A549 (cell line): ENCODE data around the gene CCDC159. TPM values are rescaled to one million over a fixed set of nuclear protein-coding genes. Genes with fewer than 3 reads are reported as not detected.

Experiments used
- ATAC-seq, 2 experiments: fragments of 200-7000 bp in 1 of 2; fragments of >200 bp in 1 of 2; cut with Nextera tagmentation in 1 of 2; cut with Tn5 transposase in 1 of 2; 3 replicates each; pipeline versions ENCODE4 v1.8.0 to v1.9.1; 2018 to 2020; ENCODE audit warnings: mild to moderate bottlenecking in 1 of 2, moderate library complexity in 1 of 2
- CTCF ChIA-PET: fragments of 300-600 bp; sonication (Branson Sonifier 250); formaldehyde crosslinking; extraction: SDS; loops from one replicate; lab custom pipeline; 2021; ENCODE audit warnings: antibody characterized with exemption, inconsistent platforms; lab: Yijun Ruan, JAX
- POLR2A ChIA-PET: fragments of 350-600 bp; formaldehyde crosslinking; extraction: SDS; loops from one replicate; lab custom pipeline; 2021; ENCODE audit warnings: antibody characterized with exemption, inconsistent platforms; lab: Yijun Ruan, JAX
- DNase-seq, 2 experiments: peaks; one replicate each; pipeline versions ENCODE4 v3.0.0 to v3.0.0-alpha.2; 2011 to 2016; ENCODE audit warnings: low read depth in 1 of 2, low spot score in 1 of 2
- FAIRE-seq: peaks from 2 replicates; lab custom pipeline; 2011; peaks lifted over from hg19 to GRCh38; lab: Jason Lieb, UNC
- H3K27ac ChIP-seq, 2 experiments: fragments of >200 bp; sonication (Bioruptor Twin); formaldehyde crosslinking; 3 replicates each; pipeline ENCODE4 v1.5.1; 2016 to 2017
- H3K4me1 ChIP-seq: fragments of >200 bp; sonication (Bioruptor Twin); formaldehyde crosslinking; 3 replicates; pipeline ENCODE4 v1.6.1; 2016
- H3K4me2 ChIP-seq: fragments of >200 bp; sonication (Bioruptor Twin); formaldehyde crosslinking; 3 replicates; pipeline ENCODE4 v1.6.1; 2016
- H3K4me3 ChIP-seq: fragments of >200 bp; sonication (Bioruptor Twin); formaldehyde crosslinking; 3 replicates; pipeline ENCODE4 v1.5.1; 2016
- H3K9me3 ChIP-seq: fragments of >200 bp; sonication (Bioruptor Twin); formaldehyde crosslinking; 3 replicates; pipeline ENCODE4 v1.6.1; 2016
- BCL3 ChIP-seq: fragments of >200 bp; sonication (Bioruptor Twin); formaldehyde crosslinking; IDR thresholded peaks from 3 replicates; pipeline ENCODE4 v1.6.1; 2016
- CBX2 ChIP-seq: fragments of 200-600 bp; sonication (generic); IDR thresholded peaks from 2 replicates; pipeline ENCODE4 v1.6.1; 2016; ENCODE audit warnings: low read depth, mild to moderate bottlenecking, borderline replicate concordance
- CEBPB ChIP-seq, 2 experiments: fragments of >200 bp in 1 of 2; sonication (Bioruptor Twin) in 1 of 2; formaldehyde crosslinking in 1 of 2; IDR thresholded peaks; 2 replicates each; pipeline ENCODE4 v1.6.1; 2012 to 2016
- CHD2 ChIP-seq: fragments of 150-350 bp; IDR thresholded peaks from 2 replicates; pipeline ENCODE4 v1.6.1; 2014; ENCODE audit warnings: low read length; ENCODE audit not compliant: partially characterized antibody
- E2F6 ChIP-seq: IDR thresholded peaks from 2 replicates; pipeline ENCODE4 v1.6.1; 2012; ENCODE audit warnings: low read depth, borderline replicate concordance
- EHF ChIP-seq: fragments of 250-450 bp; sonication (Bioruptor Pico); IDR thresholded peaks from 2 replicates; pipeline ENCODE4 v1.5.0; 2020; ENCODE audit warnings: mild to moderate bottlenecking
- ESRRA ChIP-seq: fragments of 150-350 bp; IDR thresholded peaks from 2 replicates; pipeline ENCODE4 v1.6.1; 2014; ENCODE audit warnings: mild to moderate bottlenecking, low read length, borderline replicate concordance
- FOSB ChIP-seq: fragments of 250-450 bp; sonication (Bioruptor Pico); IDR thresholded peaks from 2 replicates; pipeline ENCODE4 v1.5.0; 2020; ENCODE audit warnings: mild to moderate bottlenecking, moderate library complexity
- FOXS1 ChIP-seq: fragments of 250-450 bp; sonication (Bioruptor Pico); IDR thresholded peaks from 2 replicates; pipeline ENCODE4 v1.5.0; 2020; ENCODE audit warnings: mild to moderate bottlenecking, moderate library complexity
- GATA3 ChIP-seq: IDR thresholded peaks from 2 replicates; pipeline ENCODE4 v1.6.1; 2012; ENCODE audit warnings: borderline replicate concordance
- HEYL ChIP-seq: fragments of 250-450 bp; sonication (Bioruptor Pico); IDR thresholded peaks from 2 replicates; pipeline ENCODE4 v1.8.0; 2021; ENCODE audit warnings: mild to moderate bottlenecking, moderate library complexity
- HOXA7 ChIP-seq: fragments of 250-450 bp; sonication (Bioruptor Pico); IDR thresholded peaks from 2 replicates; pipeline ENCODE4 v1.5.0; 2020; ENCODE audit warnings: mild to moderate bottlenecking, moderate library complexity
- KDM1A ChIP-seq: fragments of 200-600 bp; sonication (generic); IDR thresholded peaks from 2 replicates; pipeline ENCODE4 v1.6.1; 2016; ENCODE audit warnings: low read depth, mild to moderate bottlenecking
- MAFK ChIP-seq: fragments of 450-650 bp; IDR thresholded peaks from 2 replicates; pipeline ENCODE4 v1.6.1; 2014; ENCODE audit not compliant: partially characterized antibody
- MAX ChIP-seq: IDR thresholded peaks from 2 replicates; pipeline ENCODE4 v1.6.1; 2012
- NFE2L2 ChIP-seq: fragments of 150-350 bp; conservative IDR thresholded peaks from 2 replicates; pipeline ENCODE4 v1.6.1; 2014; ENCODE audit warnings: low read length
- NR3C1 ChIP-seq: fragments of >200 bp; sonication (Bioruptor Twin); formaldehyde crosslinking; IDR thresholded peaks from 3 replicates; pipeline ENCODE4 v1.6.1; 2017
- PHF8 ChIP-seq: fragments of 200-600 bp; sonication (generic); IDR thresholded peaks from 2 replicates; pipeline ENCODE4 v1.6.1; 2016; ENCODE audit warnings: low read depth, mild to moderate bottlenecking, antibody characterized with exemption, moderate library complexity, borderline replicate concordance
- POLR2AphosphoS2 ChIP-seq: conservative IDR thresholded peaks from 2 replicates; pipeline ENCODE4 v1.6.1; 2012; ENCODE audit warnings: low read length, improper control_type of control experiment, inconsistent platforms
- RARB ChIP-seq: fragments of 250-450 bp; sonication (Bioruptor Pico); IDR thresholded peaks from 2 replicates; pipeline ENCODE4 v1.8.0; 2021; ENCODE audit warnings: mild to moderate bottlenecking, moderate library complexity
- REST ChIP-seq: fragments of 200-600 bp; sonication (generic); IDR thresholded peaks from 2 replicates; pipeline ENCODE4 v1.6.1; 2016; ENCODE audit warnings: antibody characterized with exemption, mild to moderate bottlenecking, moderate library complexity
- RNF2 ChIP-seq: fragments of 200-600 bp; sonication (generic); IDR thresholded peaks from 2 replicates; pipeline ENCODE4 v1.6.1; 2016; ENCODE audit warnings: low read depth, mild to moderate bottlenecking, antibody characterized with exemption, moderate library complexity, borderline replicate concordance
- SREBF2 ChIP-seq: fragments of 450-650 bp; IDR thresholded peaks from 2 replicates; pipeline ENCODE4 v1.6.1; 2014; ENCODE audit warnings: mild to moderate bottlenecking, moderate library complexity
- TFCP2L1 ChIP-seq: fragments of 250-450 bp; sonication (Bioruptor Pico); IDR thresholded peaks from 2 replicates; pipeline ENCODE4 v1.5.0; 2021; ENCODE audit warnings: mild to moderate bottlenecking
- TP53 ChIP-seq: fragments of 250-450 bp; sonication (Bioruptor Pico); IDR thresholded peaks from 2 replicates; pipeline ENCODE4 v1.5.0; 2021; ENCODE audit warnings: mild to moderate bottlenecking, moderate library complexity
- USF2 ChIP-seq: fragments of 450-650 bp; IDR thresholded peaks from 2 replicates; pipeline ENCODE4 v1.6.1; 2014; ENCODE audit warnings: antibody characterized with exemption
- ZC3H11A ChIP-seq: fragments of 450-650 bp; IDR thresholded peaks from 2 replicates; pipeline ENCODE4 v1.6.1; 2014; ENCODE audit warnings: antibody characterized with exemption, mild to moderate bottlenecking
- WGBS: methylation state at CpG from one replicate; pipeline ENCODE4 v1.1.6; 2017; ENCODE audit errors: missing lambda C conversion rate; 5-methylcytosine and 5-hydroxymethylcytosine counted together
- polyA plus RNA-seq, 4 experiments: library from polyadenylated mRNA; depleted of rRNA in 3 of 4; stranded (reverse); fragments of >200 nt; fragmentation: RNase III in 1 of 4; extraction: RNeasy Plus Mini Kit Qiagen cat#74134 plus additional on column Dnase treatment in 1 of 4; gene quantifications; 2 replicates in 3 of 4; 3 replicates in 1 of 4; pipeline ENCODE4 v1.2.3, GENCODE V29; 2011 to 2017

CCDC159 gene
- polyA plus RNA-seq, 2 of the 4 experiments (the other 2 are of a cell fraction) = 8.4 to 11.3 TPM

- Histone ChIP-seq H3K9me3 (no peaks in the 10 kb centered on the region), H3K4me3 (no peak overlapping the region), H3K27ac (no peak overlapping the region), H3K4me1 (no peaks in the 10 kb centered on the region), H3K4me2 (no peak overlapping the region)
- TF ChIP-seq TP53 (CRISPR knock-in tag) (no peak), SREBF2 (no peak)
- ChIA-PET POLR2A (interaction anchor here (2.8 kb wide), 1 partner anchor 10 kb away, joined by 13 read pairs; the partner anchor contains the start of gene SWSAP1), CTCF (interaction anchor here (1.0 kb wide), 1 partner anchor 18 kb away, joined by 3 read pairs; no protein-coding TSS in a partner anchor)
- 75% methylated on average over 5 of the region's 5 CpGs for WGBS
- no peak for DNase-seq
- FAIRE-seq = no peak
- ATAC-seq = no peak
Observed at GRCh38 chr19:11364935-11365334, 18.6 kb downstream of the CCDC159 start.

GRCh38 chr19:11365557-11366117 lies 19.3 kb downstream of the CCDC159 start:
- DNase-seq = no peak
- ChIA-PET POLR2A (no interaction called here), CTCF (no interaction called here)
- 77% methylated on average over 7 of the region's 7 CpGs for WGBS
- no peak for ATAC-seq
- no peak overlapping the region for H3K27ac ChIP-seq
- no peak overlapping the region for H3K4me2 ChIP-seq
- no peaks in the 10 kb centered on the region for H3K4me1 ChIP-seq
- no peak for FAIRE-seq
- no peak overlapping the region for H3K4me3 ChIP-seq
- no peaks in the 10 kb centered on the region for H3K9me3 ChIP-seq
- TF ChIP-seq MAX = no peak
- no peak for TF ChIP-seq CBX2
- no peak for TF ChIP-seq GATA3
- no peak for TF ChIP-seq ESRRA
- no peak for TF ChIP-seq HEYL
- no peak for TF ChIP-seq E2F6
- no peak for TF ChIP-seq RNF2
- TF ChIP-seq CHD2 = no peak
- no peak for TF ChIP-seq MAFK
- no peak for TF ChIP-seq HOXA7
- TF ChIP-seq TFCP2L1 = no peak
- no peak for TF ChIP-seq POLR2AphosphoS2
- TF ChIP-seq NFE2L2 = no peak
- TF ChIP-seq FOXS1 = no peak
- no peak for TF ChIP-seq RARB (CRISPR knock-in tag)
- no peak for TF ChIP-seq EHF (CRISPR knock-in tag)
- no peak for TF ChIP-seq FOSB (CRISPR knock-in tag)
- TF ChIP-seq REST = no peak

GRCh38 chr19:11367528-11367927 lies 21.2 kb downstream of the CCDC159 start:
- H3K4me1 ChIP-seq = no peaks in the 10 kb centered on the region
- H3K4me2 ChIP-seq = no peak overlapping the region
- ChIA-PET CTCF (interaction anchor here (1.2 kb wide), 1 partner anchor 10 kb away, joined by 3 read pairs; no protein-coding TSS in a partner anchor), POLR2A (interaction anchor here (0.6 kb wide), 1 partner anchor 21 kb away, joined by 3 read pairs; the partner anchor contains the start of gene CCDC159)
- no peak overlapping the region for H3K4me3 ChIP-seq
- ATAC-seq (no peak), DNase-seq (no peak), FAIRE-seq (no peak)
- H3K9me3 ChIP-seq = no peaks in the 10 kb centered on the region
- WGBS = 100% methylated on average over 2 of the region's 2 CpGs
- H3K27ac ChIP-seq = no peak overlapping the region
- no peak for TF ChIP-seq KDM1A
- no peak for TF ChIP-seq E2F6
- TF ChIP-seq CEBPB (IDR thresholded peaks at IDR 0.05) = no peak
- TF ChIP-seq ESRRA = no peak
- no peak for TF ChIP-seq PHF8
- TF ChIP-seq FOXS1 = no peak
- no peak for TF ChIP-seq GATA3
- TF ChIP-seq NR3C1 = no peak
- no peak for TF ChIP-seq BCL3
- TF ChIP-seq ZC3H11A = no peak
- no peak for TF ChIP-seq USF2
- no peak for TF ChIP-seq CHD2
- no peak for TF ChIP-seq SREBF2
- no peak for TF ChIP-seq EHF (CRISPR knock-in tag)
- TF ChIP-seq RARB (CRISPR knock-in tag) = no peak
